ENCODE results near the gene UPP1. TPM values are rescaled to one million over a fixed set of nuclear protein-coding genes. Genes with fewer than 3 reads are reported as not detected.

Gene UPP1
- 5.5 and 5.7 TPM in 2 replicates for total RNA-seq (2016; rRNA removed; fragmentation: Illumina TruSeq; extraction: Trizol)
- total RNA-seq (2016; cell fraction: cytosol; rRNA removed; fragmentation: Illumina TruSeq; extraction: Trizol; ENCODE audit: low read depth): 4.4 and 7.3 TPM in 2 replicates
- 5.0 and 5.2 TPM in 2 replicates for total RNA-seq (2016; cell fraction: insoluble cytoplasmic fraction; rRNA removed; fragmentation: Illumina TruSeq; extraction: Trizol)
- 8.2 and 9.6 TPM in 2 replicates for total RNA-seq (2016; cell fraction: membrane; rRNA removed; fragmentation: Illumina TruSeq; extraction: Trizol)
- total RNA-seq (2016; cell fraction: nucleus; rRNA removed; fragmentation: Illumina TruSeq; extraction: Trizol): 4.1 and 4.4 TPM in 2 replicates
- polyA plus RNA-seq (2011; rRNA removed): 9.8 and 12.4 TPM in 2 replicates
- polyA plus RNA-seq (2011; cell fraction: cytosol; rRNA removed): 9.5 and 11.8 TPM in 2 replicates
- 20.6 and 22.1 TPM in 2 replicates for polyA plus RNA-seq (2011; cell fraction: nucleus; rRNA removed)
- polyA plus RNA-seq (2012): 5.4 and 9.0 TPM in 2 replicates
- 7.9 and 9.8 TPM in 2 replicates for polyA plus RNA-seq (2016; cell fraction: cytosol; fragmentation: Illumina TruSeq; extraction: Trizol; ENCODE audit: low read depth)
- polyA plus RNA-seq (2016; cell fraction: insoluble cytoplasmic fraction; fragmentation: Illumina TruSeq; extraction: Trizol; ENCODE audit: low read depth): 7.1 and 8.0 TPM in 2 replicates
- polyA plus RNA-seq (2016; cell fraction: membrane; fragmentation: Illumina TruSeq; extraction: Trizol; ENCODE audit: low read depth): 8.1 and 8.4 TPM in 2 replicates
- 8.7 and 10.6 TPM in 2 replicates for polyA plus RNA-seq (2016; cell fraction: nucleus; fragmentation: Illumina TruSeq; extraction: Trizol; ENCODE audit: insufficient read depth, low read depth)
- polyA minus RNA-seq (2011; rRNA and poly(A)+ RNA removed; ENCODE audit: low replicate concordance): 7.2 and 13.8 TPM in 2 replicates
- polyA minus RNA-seq (2011; cell fraction: cytosol; rRNA and poly(A)+ RNA removed): 3.3 and 3.4 TPM in 2 replicates
- polyA minus RNA-seq (2011; cell fraction: nucleus; rRNA and poly(A)+ RNA removed): 7.9 and 9.2 TPM in 2 replicates
- Bru-seq, nascent RNA: percentile 63 among the genes with signal in this experiment
- percentile 60 among the genes with signal in this experiment for BruChase-seq, experiment 1, labeled RNA remaining after a 6-hour chase
- BruChase-seq, experiment 2, labeled RNA remaining after a 2-hour chase: percentile 52 among the genes with signal in this experiment
- long read RNA-seq, experiment 1, transcript UPP1-203 (9 exons, 1,375 nt): major isoform, 6 of 11 reads
- long read RNA-seq, experiment 1, partial matches to known transcripts: 1 of 11 reads
- long read RNA-seq, experiment 1, other reads (novel, unspliced or antisense): 1 of 11 reads
- long read RNA-seq, experiment 2, transcript UPP1-203 (9 exons, 1,375 nt): minor isoform, 13 of 54 reads
- long read RNA-seq, experiment 2, transcript UPP1-202 (6 exons, 955 nt): major isoform, 19 of 54 reads
- long read RNA-seq, experiment 2, partial matches to known transcripts: 5 of 54 reads
- long read RNA-seq, experiment 2, other reads (novel, unspliced or antisense): 15 of 54 reads

- FAIRE-seq: no peak
- DNase-seq (ENCODE audit: low spot score): no peak
- no TSS peak for BruUV-seq (replicated peaks)
- Histone ChIP-seq H3K9ac (ENCODE audit: insufficient read depth, low read depth, low read length) (peak within 1 kb of the TSS; percentile 79), H3K36me3 (replicated peaks in 1 of 2; ENCODE audit: control insufficient read depth in 1 of 2, insufficient read depth in 2 of 2, low read length in 2 of 2) (peaks cover 3 to 8% of the 10 kb centered on the region in 2 experiments; a peak in 1 of 5 replicates), H3K4me1 (ENCODE audit: insufficient read depth, low read length) (peaks cover 51% of the 10 kb centered on the region), H3K9me3 (ENCODE audit: low read length) (no peaks in the 10 kb centered on the region), H4K20me1 (ENCODE audit: insufficient read depth, low read length) (no peaks in the 10 kb centered on the region), H3K4me3 (replicated peaks in 1 of 3; ENCODE audit: insufficient read depth in 1 of 3, low read depth in 2 of 3, low read length in 3 of 3) (peak within 1 kb of the TSS; percentile 81 to 87 (median 86)), H3K27me3 (ENCODE audit: control insufficient read depth in 1 of 2, insufficient read depth in 2 of 2, low read length in 2 of 2) (no peaks in the 10 kb centered on the region), H3K4me2 (ENCODE audit: low read depth, low read length) (peak within 1 kb of the TSS; percentile 81), H3K79me2 (ENCODE audit: insufficient read depth, low read length) (no peaks in the 10 kb centered on the region), H3K27ac (ENCODE audit: extremely low read length, insufficient read depth, low read length) (peak within 1 kb of the TSS; percentile 90), H2AFZ (ENCODE audit: low read length) (no peak within 1 kb of the TSS)
- peak; percentile 84 for ATAC-seq
- intact Hi-C loops (cut with micrococcal nuclease; ENCODE audit: unreplicated experiment) (loop anchor here (2.0 to 5.0 kb wide), 4 partner anchors 51 to 99 kb away; partner anchors contain the start of gene C7orf57), in situ Hi-C loops (cut with HindIII; ENCODE audit: extremely low pct_ligation_motif_present, low pct_unique_long_range_greater_than_20kb) (no loop called here)
- WGBS (ENCODE audit: low lambda C conversion rate): 48% methylated on average over 15 of the region's 96 CpGs
- POLR2A ChIA-PET: interaction anchor here (0.9 to 3.4 kb wide), 13 partner anchors 12 to 355 kb away, joined by 3 to 34 read pairs (median 6); no protein-coding TSS in a partner anchor
- CTCF ChIA-PET (ENCODE audit: low intra/inter-chr PET ratio, low total read pairs): no interaction called here
- 0 out of 2 replicates have a peak, but pooled peaks have one; percentile 52 for TF ChIP-seq MXD3 (CRISPR knock-in tag; IDR thresholded peaks at IDR 0.05)
- TF ChIP-seq MAF1 (CRISPR knock-in tag; IDR thresholded peaks at IDR 0.05; ENCODE audit: borderline replicate concordance): 0 out of 2 replicates have a peak, but pooled peaks have one; percentile 37
- TF ChIP-seq ZNF143 (CRISPR knock-in tag; IDR thresholded peaks at IDR 0.05): no peak
- TF ChIP-seq GPN1 (CRISPR knock-in tag; IDR thresholded peaks at IDR 0.05; ENCODE audit: borderline replicate concordance): 0 out of 2 replicates have a peak, but pooled peaks have one; percentile 46
- 0 out of 2 replicates have a peak, but pooled peaks have one; percentile 4 for TF ChIP-seq ZBTB33 (CRISPR knock-in tag; IDR thresholded peaks at IDR 0.05)
- TF ChIP-seq CBFB (CRISPR knock-in tag; IDR thresholded peaks at IDR 0.05): peak; percentile 68; the same call in 1 of the 2 replicates
- TF ChIP-seq ZEB1 (IDR thresholded peaks at IDR 0.05; ENCODE audit: insufficient replicate concordance, low read depth): peak; percentile 67
- no peak for TF ChIP-seq ZNF317 (CRISPR knock-in tag; IDR thresholded peaks at IDR 0.05)
- TF ChIP-seq NRL (CRISPR knock-in tag; IDR thresholded peaks at IDR 0.05; ENCODE audit: borderline replicate concordance): peak; percentile 80; the same call in 1 of the 2 replicates
- TF ChIP-seq MAFF (IDR thresholded peaks at IDR 0.05; ENCODE audit: low read depth, low read length): no peak
- TF ChIP-seq MED1 (CRISPR knock-in tag; IDR thresholded peaks at IDR 0.05): 0 out of 2 replicates have a peak, but pooled peaks have one; percentile 8
- TF ChIP-seq ZNF335 (CRISPR knock-in tag; IDR thresholded peaks at IDR 0.05): no peak
- TF ChIP-seq ZNF354B (CRISPR knock-in tag; IDR thresholded peaks at IDR 0.05): no peak
- TF ChIP-seq KMT2A (CRISPR knock-in tag; IDR thresholded peaks at IDR 0.05): peak; percentile 54; the same call in 1 of the 2 replicates
These were observed at the start of gene UPP1 for GRCh38 chr7:48089046-48090003. Gene UPP1, plus strand, starts transcription at chr7:48089265. Its CDS starts 5,519 bp downstream, at chr7:48094784.

Measured in HepG2 (cell line).